Diencephalon (tissue), 1 donor: Measurements from ENCODE around the gene ZFP36L2. TPM values are rescaled to one million over a fixed set of nuclear protein-coding genes. Genes with fewer than 3 reads are reported as not detected.

Source experiments
- total RNA-seq: library from RNA; depleted of rRNA; stranded (reverse); fragments of >200 nt; gene quantifications from one replicate; pipeline ENCODE4 v1.2.3, GENCODE V29; 2014

ZFP36L2 gene, protein sequence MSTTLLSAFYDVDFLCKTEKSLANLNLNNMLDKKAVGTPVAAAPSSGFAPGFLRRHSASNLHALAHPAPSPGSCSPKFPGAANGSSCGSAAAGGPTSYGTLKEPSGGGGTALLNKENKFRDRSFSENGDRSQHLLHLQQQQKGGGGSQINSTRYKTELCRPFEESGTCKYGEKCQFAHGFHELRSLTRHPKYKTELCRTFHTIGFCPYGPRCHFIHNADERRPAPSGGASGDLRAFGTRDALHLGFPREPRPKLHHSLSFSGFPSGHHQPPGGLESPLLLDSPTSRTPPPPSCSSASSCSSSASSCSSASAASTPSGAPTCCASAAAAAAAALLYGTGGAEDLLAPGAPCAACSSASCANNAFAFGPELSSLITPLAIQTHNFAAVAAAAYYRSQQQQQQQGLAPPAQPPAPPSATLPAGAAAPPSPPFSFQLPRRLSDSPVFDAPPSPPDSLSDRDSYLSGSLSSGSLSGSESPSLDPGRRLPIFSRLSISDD
- total RNA-seq: 8.8 TPM

DNA sequence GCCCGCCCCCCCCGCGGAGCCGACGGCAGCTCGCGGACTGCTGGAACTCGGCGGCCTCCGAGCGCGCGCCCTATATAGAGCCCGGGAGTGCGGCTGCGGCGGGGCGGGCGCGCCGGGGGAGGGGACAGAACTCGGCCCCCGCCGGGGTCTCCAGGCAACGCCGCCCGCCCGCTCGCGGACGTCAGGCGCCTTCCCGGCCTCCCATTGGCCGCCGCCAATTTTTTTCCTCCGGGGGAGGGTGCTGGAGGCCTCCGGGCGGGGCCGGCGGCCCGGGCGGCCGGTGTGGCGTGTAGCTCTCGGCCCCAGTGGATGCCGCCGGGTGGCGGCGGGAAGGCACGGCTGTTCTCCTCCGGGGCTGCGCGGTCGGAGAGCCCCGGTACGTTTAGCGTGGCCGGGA, at the start of gene ZFP36L2:
Gene ZFP36L2, minus strand, starts transcription at position 49 of the 397 bp plus-strand sequence. CDS start 291 bp downstream, outside the sequence.

